Hematopoietic multipotent progenitor cell treated with erythropoietin and hydrocortisone succinate and interleukin-3 and kit ligand, for 4 days (in vitro differentiated cells): ENCODE data around the gene GPR61.

Experiments
- DNase-seq: peaks from one replicate; pipeline ENCODE4 v3.0.0-alpha.2; 2015

The GPR61 gene

GRCh38 chr1:109539676-109540075 lies at the start of gene GPR61:
GPR61 (plus strand) TSS chr1:109539872; CDS start chr1:109543023, 3,151 bp downstream.
- DNase-seq: no peak

- peak; percentile 87 for DNase-seq
Observed at GRCh38 chr1:109490029-109490933, 49.4 kb upstream of the GPR61 start.

- DNase-seq: no peak
Observed at GRCh38 chr1:109490934-109491302, 48.8 kb upstream of the GPR61 start.

DNA sequence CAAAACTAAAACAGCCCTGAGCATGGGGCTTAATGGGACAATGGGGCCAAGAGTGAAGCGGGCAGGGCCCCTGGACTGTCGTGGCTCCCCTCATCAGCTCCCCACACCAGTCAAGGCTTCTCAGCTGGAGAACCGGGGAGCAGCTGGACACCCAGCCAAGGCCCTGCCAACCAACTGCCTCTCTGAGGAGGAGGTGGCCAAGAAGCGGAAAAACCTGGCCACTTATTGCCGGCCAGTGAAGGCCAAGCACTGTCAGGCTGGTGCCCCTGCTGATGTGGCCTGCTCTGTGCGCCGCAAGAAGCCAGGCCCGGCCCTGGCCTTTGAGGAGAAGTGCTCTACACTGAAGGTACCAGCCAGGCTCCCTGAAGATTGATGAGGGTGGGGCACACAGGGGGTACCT lies 48.3 kb upstream of the GPR61 start:
- DNase-seq: no peak

DNA sequence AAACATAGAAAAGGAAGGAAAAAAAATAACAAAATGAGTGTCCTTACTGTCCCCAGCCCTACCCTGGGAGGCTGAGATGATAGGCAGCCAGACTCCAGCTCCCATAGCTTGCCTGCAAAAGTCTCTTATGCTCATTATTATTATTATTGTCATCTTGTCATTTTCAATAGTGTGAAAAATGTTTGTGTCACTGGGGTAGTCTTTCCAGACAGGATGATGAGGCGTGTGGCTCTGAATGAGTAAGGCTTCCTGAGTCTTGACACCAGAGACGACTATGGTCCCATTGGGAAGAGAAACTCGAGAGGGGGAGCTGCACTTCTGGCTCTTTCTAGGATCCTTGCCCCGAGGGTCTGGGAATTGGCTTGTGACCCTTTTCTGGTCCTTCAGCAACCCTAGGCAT lies 46.9 kb upstream of the GPR61 start:
- no peak for DNase-seq

GRCh38 chr1:109493227-109493626 lies 46.4 kb upstream of the GPR61 start:
- no peak for DNase-seq

- peak; percentile 94 for DNase-seq
Observed at GRCh38 chr1:109493805-109494539, 45.7 kb upstream of the GPR61 start, which contains the start of gene CYB561D1. CYB561D1 (plus strand) TSS chr1:109494094; CDS start chr1:109494140, 46 bp downstream.

DNA sequence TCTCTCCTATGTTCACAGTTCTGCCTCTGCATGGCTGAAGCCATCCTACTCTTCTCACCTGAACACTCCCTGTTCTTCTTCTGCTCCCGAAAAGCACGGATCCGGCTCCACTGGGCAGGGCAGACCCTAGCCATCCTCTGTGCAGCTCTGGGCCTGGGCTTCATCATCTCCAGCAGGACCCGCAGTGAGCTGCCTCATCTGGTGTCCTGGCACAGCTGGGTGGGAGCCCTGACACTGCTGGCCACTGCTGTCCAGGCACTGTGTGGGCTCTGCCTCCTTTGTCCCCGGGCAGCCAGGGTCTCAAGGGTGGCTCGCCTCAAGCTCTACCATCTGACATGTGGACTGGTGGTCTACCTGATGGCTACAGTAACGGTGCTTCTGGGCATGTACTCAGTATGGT lies 43.9 kb upstream of the GPR61 start:
- DNase-seq: no peak

- DNase-seq: no peak
Observed at GRCh38 chr1:109497449-109498160, 42.1 kb upstream of the GPR61 start.

DNA sequence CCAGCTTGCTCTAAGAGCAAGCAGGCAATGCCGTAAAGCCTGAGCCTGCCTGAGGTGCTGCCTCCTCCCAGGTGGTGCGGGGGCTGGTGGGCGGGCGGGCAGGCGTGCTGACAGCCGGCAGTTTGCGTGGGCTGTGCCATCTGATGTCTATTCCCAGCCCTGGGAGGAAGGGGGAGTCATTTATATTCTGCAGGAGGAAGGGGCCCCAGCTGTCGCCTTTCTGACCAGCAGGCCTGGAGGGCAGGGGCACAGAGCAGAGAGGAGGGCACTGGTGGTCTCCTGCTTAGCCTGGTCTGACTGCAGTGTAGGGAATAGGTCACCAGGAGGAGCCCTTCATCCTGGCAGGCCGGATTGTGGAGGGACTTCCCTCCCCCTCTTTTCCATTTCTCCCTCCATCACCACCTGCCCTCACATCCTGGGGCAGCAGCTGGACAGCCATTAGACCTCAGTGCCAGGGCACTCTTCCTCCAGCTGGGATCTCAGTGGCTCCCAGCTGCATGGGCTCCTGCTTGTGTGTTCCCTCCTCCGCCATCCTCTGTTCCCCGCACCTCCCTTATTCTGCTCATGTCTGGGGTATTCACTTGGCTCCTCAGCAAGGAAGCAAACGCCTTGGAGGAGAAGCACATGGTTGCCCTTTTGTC lies 41.4 kb upstream of the GPR61 start:
- DNase-seq: peak; percentile 49

- DNase-seq: no peak
Observed at GRCh38 chr1:109499081-109499480, 40.6 kb upstream of the GPR61 start.

GRCh38 chr1:109499661-109500536 lies 39.8 kb upstream of the GPR61 start:
- DNase-seq: peak; percentile 83

DNA sequence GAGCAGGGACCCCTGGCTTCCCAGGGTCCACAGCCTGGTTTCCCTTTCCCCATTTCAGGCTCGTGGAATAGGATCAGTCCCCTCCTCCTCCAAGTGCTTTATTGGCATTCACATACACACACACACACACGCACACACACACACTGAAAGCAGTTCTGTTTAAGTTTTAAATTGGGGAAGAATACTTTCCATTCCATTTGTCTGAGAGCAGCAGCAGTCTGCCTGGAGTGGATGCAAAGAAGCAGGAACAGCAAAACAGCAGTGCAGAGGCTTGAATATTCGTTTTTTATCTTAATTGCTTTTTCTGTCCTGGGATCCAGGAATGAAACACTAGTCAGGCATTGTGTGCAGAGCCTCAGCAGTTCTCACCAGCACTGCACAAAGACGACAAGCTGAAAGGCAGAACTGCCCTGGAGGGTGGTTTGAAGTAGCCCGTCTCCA lies 38.7 kb upstream of the GPR61 start:
- DNase-seq: no peak

DNA sequence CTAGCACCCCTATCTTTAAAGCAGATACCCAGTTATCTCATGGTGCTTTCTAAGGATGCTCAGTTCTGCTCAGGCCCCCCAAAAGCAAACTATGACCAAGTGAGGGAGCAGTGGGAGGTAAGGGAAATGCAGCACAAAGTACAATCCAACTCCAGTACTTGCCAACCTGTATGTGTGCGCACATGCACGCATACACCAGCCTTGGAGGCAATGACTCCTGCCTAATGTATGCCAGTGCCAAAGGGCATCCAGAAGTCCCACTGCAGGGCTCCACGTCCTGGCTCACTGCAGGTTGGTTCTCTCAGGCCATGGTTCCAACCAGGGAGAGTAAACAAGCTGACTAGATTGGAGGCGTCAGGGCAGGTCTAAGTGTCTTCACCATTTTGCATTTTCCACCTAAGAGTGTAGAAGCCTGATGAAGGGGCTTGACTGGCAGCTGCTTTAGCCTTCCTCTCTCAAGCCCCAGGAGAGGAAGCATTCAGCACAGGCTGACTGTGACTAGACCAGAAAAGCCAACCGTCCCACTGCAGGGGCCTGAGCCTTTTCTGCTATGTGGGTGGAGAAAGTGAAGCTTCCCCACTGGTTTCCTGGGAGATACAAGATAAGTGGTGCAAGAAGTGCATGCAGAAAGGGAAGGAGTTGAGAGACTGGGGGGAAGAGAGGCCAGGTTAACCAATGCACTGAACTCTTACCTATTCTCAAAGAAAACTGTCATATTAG lies 37.9 kb upstream of the GPR61 start:
- DNase-seq: peak; percentile 76

GRCh38 chr1:109502364-109502851 lies 37.3 kb upstream of the GPR61 start:
- no peak for DNase-seq

- peak; percentile 21 for DNase-seq
Observed at GRCh38 chr1:109503935-109504334, 35.7 kb upstream of the GPR61 start.

GRCh38 chr1:109504974-109505373 lies 34.7 kb upstream of the GPR61 start:
- DNase-seq: no peak

GRCh38 chr1:109508001-109508872 lies 31.4 kb upstream of the GPR61 start:
- no peak for DNase-seq

- DNase-seq: no peak
Observed at GRCh38 chr1:109508873-109509175, 30.8 kb upstream of the GPR61 start.
